K562 (cell line): ENCODE data around the gene RNF103. TPM values are rescaled to one million over a fixed set of nuclear protein-coding genes. Genes with fewer than 3 reads are reported as not detected.

Experiments
- ATAC-seq: fragments of 200-7000 bp; cut with Tn5 transposase; 3 replicates; pipeline ENCODE4 v1.9.1; 2020; ENCODE audit warnings: moderate library complexity
- BruUV-seq: library from RNA; stranded (reverse); fragments of 400-500 nt; replicated peaks from 2 replicates; lab custom pipeline; 2021; lab: Mats Ljungman, UMichigan
- CTCF ChIA-PET: fragments of 300-600 bp; formaldehyde crosslinking; extraction: SDS; loops from one replicate; lab custom pipeline; 2021; ENCODE audit warnings: low intra/inter-chr PET ratio; lab: Yijun Ruan, JAX
- POLR2A ChIA-PET: fragments of 300-600, 350-650 bp; sonication (Branson Sonifier 250); formaldehyde crosslinking; extraction: SDS; loops from one replicate; lab custom pipeline; 2021; ENCODE audit warnings: antibody characterized with exemption, inconsistent platforms; lab: Yijun Ruan, JAX
- DNase-seq, 4 experiments: peaks; one replicate each; pipeline versions ENCODE4 v3.0.0 to v3.0.0-alpha.2; 2011 to 2018; ENCODE audit warnings: low spot score in 3 of 4, mixed read lengths in 3 of 4; ENCODE audit errors: extremely low read depth in 1 of 4
- FAIRE-seq: peaks from 2 replicates; lab custom pipeline; 2011; peaks lifted over from hg19 to GRCh38; lab: Jason Lieb, UNC
- H2AFZ ChIP-seq: 2 replicates; pipeline ENCODE4 v1.6.0; 2011; ENCODE audit warnings: low read depth, low read length, control low read depth, inconsistent platforms
- H3K27ac ChIP-seq: fragments of 200-600 bp; 3 replicates; pipeline ENCODE4 v1.8.0; 2011; ENCODE audit warnings: low read depth, mild to moderate bottlenecking, control low read depth, inconsistent platforms, low read length, moderate library complexity, mixed read lengths; ENCODE audit errors: extremely low read depth
- H3K27me3 ChIP-seq, 2 experiments: fragments of 300-600 bp in 1 of 2; 2 replicates in 1 of 2; 3 replicates in 1 of 2; pipeline versions ENCODE4 v1.6.0 to v1.8.0; 2011; ENCODE audit warnings: inconsistent platforms in 2 of 2, low read length in 2 of 2, mild to moderate bottlenecking in 1 of 2, mixed read lengths in 1 of 2, moderate library complexity in 1 of 2; ENCODE audit not compliant: control insufficient read depth in 2 of 2, insufficient read depth in 2 of 2
- H3K36me3 ChIP-seq: fragments of 300-600 bp; 3 replicates; pipeline ENCODE4 v1.8.0; 2011; ENCODE audit warnings: mild to moderate bottlenecking, low read length, inconsistent platforms; ENCODE audit not compliant: control insufficient read depth, insufficient read depth
- H3K4me1 ChIP-seq, 2 experiments: fragments of 200-600 bp in 1 of 2; replicated peaks in 1 of 2; 2 replicates in 1 of 2; 3 replicates in 1 of 2; pipeline versions ENCODE4 v1.5.1 to v1.8.0; 2011; ENCODE audit warnings: inconsistent platforms in 2 of 2, low read length in 2 of 2, mild to moderate bottlenecking in 1 of 2, mixed read lengths in 1 of 2, moderate library complexity in 1 of 2; ENCODE audit not compliant: control insufficient read depth in 2 of 2, insufficient read depth in 2 of 2
- H3K4me2 ChIP-seq: 2 replicates; pipeline ENCODE4 v1.6.1; 2011; ENCODE audit warnings: low read length, control low read depth, inconsistent platforms, mixed read lengths; ENCODE audit not compliant: insufficient read depth
- H3K4me3 ChIP-seq: fragments of 200-600 bp; sonication (generic), shearing (Covaris generic); 2 replicates; pipeline ENCODE4 v1.5.1; 2016; ENCODE audit warnings: control low read depth, inconsistent platforms
- H3K79me2 ChIP-seq: fragments of 200-600 bp; 3 replicates; pipeline ENCODE4 v1.8.0; 2011; ENCODE audit warnings: low read length, inconsistent platforms; ENCODE audit not compliant: control insufficient read depth, insufficient read depth
- H3K9ac ChIP-seq, 2 experiments: 2 replicates each; pipeline versions ENCODE4 v1.6.0 to v1.6.1; 2011; ENCODE audit warnings: low read depth in 2 of 2, low read length in 2 of 2, control low read depth in 1 of 2, inconsistent platforms in 1 of 2, mild to moderate bottlenecking in 1 of 2, mixed read lengths in 1 of 2; ENCODE audit not compliant: insufficient read depth in 1 of 2
- H3K9me1 ChIP-seq: one replicate; pipeline ENCODE4 v1.6.0; 2011; ENCODE audit warnings: inconsistent platforms, mild to moderate bottlenecking, low read length, moderate library complexity; ENCODE audit not compliant: control insufficient read depth, insufficient read depth
- H3K9me3 ChIP-seq: replicated peaks from 2 replicates; pipeline ENCODE4 v1.5.1; 2011; ENCODE audit warnings: low read depth, low read length, inconsistent platforms; ENCODE audit not compliant: control insufficient read depth, insufficient read depth
- H4K20me1 ChIP-seq: replicated peaks from 2 replicates; pipeline ENCODE4 v1.6.1; 2011; ENCODE audit warnings: low read length, inconsistent platforms, mixed read lengths; ENCODE audit not compliant: control insufficient read depth, insufficient read depth
- ATF3 ChIP-seq, 2 experiments: fragments of 450-650 bp in 1 of 2; sonication (generic) in 1 of 2; formaldehyde crosslinking in 1 of 2; IDR thresholded peaks in 1 of 2; conservative IDR thresholded peaks in 1 of 2; 2 replicates each; pipeline versions ENCODE4 v1.6.1 to v1.8.1; 2016 to 2023; ENCODE audit warnings: mild to moderate bottlenecking in 2 of 2, moderate library complexity in 2 of 2, inconsistent platforms in 1 of 2, missing genetic modification reagents in 1 of 2
- CEBPB ChIP-seq: fragments of 450-650 bp; IDR thresholded peaks from 2 replicates; pipeline ENCODE4 v1.6.1; 2016; ENCODE audit warnings: missing genetic modification characterization, missing compliant biosample characterization
- CEBPG ChIP-seq, 3 experiments: fragments of 200-800 bp in 1 of 3; sonication (Bioruptor generic) in 1 of 3; sonication (generic) in 1 of 3; formaldehyde crosslinking in 1 of 3; IDR thresholded peaks in 2 of 3; conservative IDR thresholded peaks in 1 of 3; 2 replicates each; pipeline versions ENCODE4 v1.6.1 to v1.8.0; 2016 to 2022; ENCODE audit warnings: missing compliant biosample characterization in 2 of 3, missing genetic modification characterization in 2 of 3, mild to moderate bottlenecking in 1 of 3, missing genetic modification reagents in 1 of 3
- COPS2 ChIP-seq: fragments of 450-650 bp; conservative IDR thresholded peaks from 2 replicates; pipeline ENCODE4 v1.6.1; 2016; ENCODE audit warnings: mild to moderate bottlenecking, moderate library complexity
- DNMT1 ChIP-seq: fragments of 450-650 bp; IDR thresholded peaks from 2 replicates; pipeline ENCODE4 v1.6.1; 2016; ENCODE audit warnings: antibody characterized with exemption, mild to moderate bottlenecking
- ETS2 ChIP-seq: IDR thresholded peaks from 2 replicates; pipeline ENCODE4 v1.6.1; 2016; ENCODE audit warnings: borderline replicate concordance, missing genetic modification characterization, mild to moderate bottlenecking, moderate library complexity, missing compliant biosample characterization; ENCODE audit not compliant: poor library complexity, severe bottlenecking
- RUNX1 ChIP-seq: sonication (generic); IDR thresholded peaks from 2 replicates; pipeline ENCODE4 v1.6.1; 2016; ENCODE audit warnings: antibody characterized with exemption, low read depth
- SRSF9 ChIP-seq: fragments of 200-400 bp; formaldehyde crosslinking; IDR thresholded peaks from 2 replicates; pipeline ENCODE4 v1.6.1; 2017; ENCODE audit warnings: low read depth, low read length, borderline replicate concordance
- ZFP30 ChIP-seq: fragments of 250-450 bp; sonication (Bioruptor Pico); IDR thresholded peaks from 2 replicates; pipeline ENCODE4 v1.8.0; 2022; ENCODE audit warnings: moderate library complexity, mild to moderate bottlenecking, inconsistent platforms, borderline replicate concordance
- ZNF766 ChIP-seq: fragments of 200-800 bp; sonication (Bioruptor generic); conservative IDR thresholded peaks from 2 replicates; pipeline ENCODE4 v1.6.1; 2016; ENCODE audit warnings: missing genetic modification characterization, missing compliant biosample characterization
- WGBS: fragments of 100-300 bp; shearing (Covaris generic); methylation state at CpG from one replicate; pipeline ENCODE4 v1.1.6; 2016; ENCODE audit warnings: low coverage, mixed read lengths; ENCODE audit not compliant: insufficient coverage; ENCODE audit errors: missing lambda C conversion rate; 5-methylcytosine and 5-hydroxymethylcytosine counted together
- in situ Hi-C: fragments of 300-500 bp; cut with MboI; formaldehyde crosslinking; loops from 4 replicates; pipeline ENCODE4 v1.15.0; 2018; ENCODE audit warnings: inconsistent platforms, mixed read lengths
- intact Hi-C: fragments of 100-400 bp; cut with micrococcal nuclease; formaldehyde crosslinking; loops from 2 replicates; pipeline ENCODE4 v1.14.2; 2022
- polyA plus RNA-seq, 8 experiments: library from polyadenylated mRNA; depleted of rRNA in 4 of 8; stranded (reverse) in 5 of 8; unstranded in 3 of 8; fragments of >200 nt; fragmentation: Nextera tagmentation in 2 of 8; fragmentation: Illumina TruSeq in 1 of 8; extraction: Ambion mirVana in 2 of 8; extraction: Trizol in 1 of 8; gene quantifications; 2 replicates each; pipeline versions ENCODE4 v1.2.1 to v1.2.3, GENCODE V29; 2011 to 2014; ENCODE audit warnings: inconsistent platforms in 1 of 8, missing spikeins in 1 of 8
- total RNA-seq, 7 experiments: library from RNA; depleted of rRNA in 6 of 7; stranded (reverse); fragments of >200 nt in 6 of 7; fragmentation: Illumina TruSeq in 2 of 7; extraction: Trizol in 2 of 7; gene quantifications; 2 replicates each; pipeline versions ENCODE4 v1.2.1 to v1.2.3, GENCODE V29; 2011 to 2021; ENCODE audit warnings: low replicate concordance in 1 of 7

RNF103 gene
- total and polyA plus RNA-seq, 9 of the 15 experiments (the other 6 are each of a cell fraction or from before 2014, with no cell fraction given) = 1.2 to 6.8 (median 4.6) TPM

GRCh38 chr2:86672027-86672545 lies 48.4 kb upstream of the RNF103 start:
- DNase-seq (no peak), ATAC-seq (no peak), FAIRE-seq (no peak)
- BruUV-seq = no TSS peak
- 8% methylated on average over 3 of the region's 3 CpGs for WGBS
- no peaks in the 10 kb centered on the region for H3K9me1 ChIP-seq
- H3K79me2 ChIP-seq = no peaks in the 10 kb centered on the region
- TF ChIP-seq ZFP30 (CRISPR knock-in tag) (no peak), CEBPG (CRISPR knock-in tag; IDR thresholded peaks at IDR 0.05) (no peak), CEBPG (tag; conservative IDR thresholded peaks at IDR 0.05 in 1 of 2, IDR thresholded peaks at IDR 0.05 in 1 of 2) (peak; percentile 26 to 85; a peak in 3 of 4 replicates), RUNX1 (no peak), ATF3 (IDR thresholded peaks at IDR 0.05) (peak; percentile 38; the same call in 1 of the 2 replicates), ATF3 (CRISPR knock-in tag; conservative IDR thresholded peaks at IDR 0.05) (no peak), COPS2 (no peak), CEBPB (tag) (peak; percentile 28; the same call in 1 of the 2 replicates), ZNF766 (0 out of 2 replicates have a peak, but pooled peaks have one; percentile 4), DNMT1 (no peak), ETS2 (tag) (no peak), SRSF9 (no peak)
- no peaks in the 10 kb centered on the region; a peak in 1 of 5 replicates for H3K27me3 ChIP-seq
- H3K27ac ChIP-seq = no peak overlapping the region
- in situ Hi-C loops (no loop called here), intact Hi-C loops (no loop called here)
- no peak overlapping the region for H3K9ac ChIP-seq
- ChIA-PET POLR2A (no interaction called here), CTCF (no interaction called here)
- H2AFZ ChIP-seq = no peak overlapping the region
- H3K36me3 ChIP-seq = no peaks in the 10 kb centered on the region
- H3K4me3 ChIP-seq = no peak overlapping the region
- no peaks in the 10 kb centered on the region for H3K4me1 ChIP-seq
- H4K20me1 ChIP-seq = no peaks in the 10 kb centered on the region
- H3K4me2 ChIP-seq = no peak overlapping the region
- no peaks in the 10 kb centered on the region for H3K9me3 ChIP-seq
